GM10248 (cell line): Measurements from ENCODE around the gene XYLT1.
"Not testable (repeated sequence)": the region's sequence is repeated elsewhere in the genome, so short reads cannot be mapped to it uniquely, and the experiment has no call there.

Source experiments
- CTCF ChIA-PET: fragments of 300-600 bp; sonication (Branson Sonifier 250); formaldehyde crosslinking; extraction: SDS; loops from one replicate; lab custom pipeline; 2021; ENCODE audit warnings: antibody characterized with exemption; lab: Yijun Ruan, JAX
- POLR2A ChIA-PET: fragments of 350-650 bp; sonication (Branson Sonifier 250); formaldehyde crosslinking; extraction: SDS; loops from one replicate; lab custom pipeline; 2020; ENCODE audit warnings: antibody characterized with exemption; lab: Yijun Ruan, JAX
- DNase-seq: peaks from one replicate; pipeline ENCODE4 v3.0.0; 2012; ENCODE audit errors: extremely low spot score
- TF ChIP-seq, protein P1 (sequence below): IDR thresholded peaks from 2 replicates; pipeline ENCODE4 v1.5.1; 2012; ENCODE audit warnings: mild to moderate bottlenecking, low read depth; ENCODE audit errors: extremely low read depth, missing control alignments, control extremely low read depth

The XYLT1 gene

DNA sequence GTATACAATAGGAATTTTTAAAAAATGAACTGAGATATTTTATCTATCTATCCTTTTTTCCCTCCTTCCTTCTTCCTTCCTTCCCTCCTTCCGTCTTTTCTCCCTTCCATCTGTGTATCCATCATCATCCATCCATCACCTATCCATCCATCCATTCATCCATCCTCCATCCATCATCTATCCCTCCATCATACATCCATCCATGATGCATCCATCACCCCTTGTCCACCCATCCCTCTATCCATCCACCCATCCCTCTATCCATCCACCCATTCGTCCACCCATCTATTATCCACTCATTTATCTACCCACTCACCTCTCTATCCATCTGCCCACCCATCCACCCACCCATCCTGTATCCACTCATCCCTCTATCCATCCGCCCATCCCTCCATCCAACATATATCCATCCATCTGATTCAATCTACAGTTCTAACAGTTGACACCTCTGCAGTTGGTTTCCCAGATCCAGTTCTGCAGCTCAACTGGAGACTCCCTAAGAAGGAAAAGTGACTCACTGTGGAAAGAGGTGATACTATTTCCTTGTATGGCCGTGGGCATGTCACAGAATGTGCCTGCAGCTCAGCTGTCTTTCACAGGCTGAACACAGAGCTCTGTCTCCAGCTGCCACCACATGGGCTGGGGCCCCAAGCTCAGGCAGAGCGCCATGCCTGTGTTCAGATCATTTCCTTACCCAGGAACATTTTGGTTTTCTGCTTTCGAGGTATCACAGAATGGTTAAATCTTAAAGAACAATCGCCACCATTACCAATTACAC is 130.8 kb downstream of the XYLT1 start:
- POLR2A ChIA-PET: no interaction called here
- no peak for DNase-seq
- CTCF ChIA-PET: no interaction called here
- TF ChIP-seq, protein P1, sequence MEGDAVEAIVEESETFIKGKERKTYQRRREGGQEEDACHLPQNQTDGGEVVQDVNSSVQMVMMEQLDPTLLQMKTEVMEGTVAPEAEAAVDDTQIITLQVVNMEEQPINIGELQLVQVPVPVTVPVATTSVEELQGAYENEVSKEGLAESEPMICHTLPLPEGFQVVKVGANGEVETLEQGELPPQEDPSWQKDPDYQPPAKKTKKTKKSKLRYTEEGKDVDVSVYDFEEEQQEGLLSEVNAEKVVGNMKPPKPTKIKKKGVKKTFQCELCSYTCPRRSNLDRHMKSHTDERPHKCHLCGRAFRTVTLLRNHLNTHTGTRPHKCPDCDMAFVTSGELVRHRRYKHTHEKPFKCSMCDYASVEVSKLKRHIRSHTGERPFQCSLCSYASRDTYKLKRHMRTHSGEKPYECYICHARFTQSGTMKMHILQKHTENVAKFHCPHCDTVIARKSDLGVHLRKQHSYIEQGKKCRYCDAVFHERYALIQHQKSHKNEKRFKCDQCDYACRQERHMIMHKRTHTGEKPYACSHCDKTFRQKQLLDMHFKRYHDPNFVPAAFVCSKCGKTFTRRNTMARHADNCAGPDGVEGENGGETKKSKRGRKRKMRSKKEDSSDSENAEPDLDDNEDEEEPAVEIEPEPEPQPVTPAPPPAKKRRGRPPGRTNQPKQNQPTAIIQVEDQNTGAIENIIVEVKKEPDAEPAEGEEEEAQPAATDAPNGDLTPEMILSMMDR: no peak

DNA sequence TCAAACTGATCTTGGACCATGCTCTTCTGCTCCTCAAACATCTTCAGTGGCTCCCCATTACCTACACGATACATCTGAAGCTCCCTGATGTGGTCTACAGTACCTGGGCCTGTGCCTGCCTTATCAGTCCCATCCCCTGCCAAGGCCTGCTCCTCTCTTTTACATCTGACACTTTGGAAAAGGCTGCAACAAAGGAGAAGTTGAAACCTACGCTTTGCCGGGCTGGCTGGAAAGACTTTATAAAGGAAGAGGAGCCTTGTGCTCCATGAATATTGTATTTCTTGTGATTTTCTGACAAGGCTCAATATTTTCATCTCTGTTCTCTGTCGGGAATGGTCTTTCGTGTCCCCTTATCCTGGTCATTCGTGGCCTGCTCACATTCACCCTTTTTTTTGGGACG is 132.5 kb downstream of the XYLT1 start:
- CTCF ChIA-PET: interaction anchor here (0.9 kb wide), 1 partner anchor 9 kb away, joined by 3 read pairs; no protein-coding TSS in a partner anchor
- TF ChIP-seq, protein P1: no peak
- POLR2A ChIA-PET: no interaction called here
- DNase-seq: no peak

DNA sequence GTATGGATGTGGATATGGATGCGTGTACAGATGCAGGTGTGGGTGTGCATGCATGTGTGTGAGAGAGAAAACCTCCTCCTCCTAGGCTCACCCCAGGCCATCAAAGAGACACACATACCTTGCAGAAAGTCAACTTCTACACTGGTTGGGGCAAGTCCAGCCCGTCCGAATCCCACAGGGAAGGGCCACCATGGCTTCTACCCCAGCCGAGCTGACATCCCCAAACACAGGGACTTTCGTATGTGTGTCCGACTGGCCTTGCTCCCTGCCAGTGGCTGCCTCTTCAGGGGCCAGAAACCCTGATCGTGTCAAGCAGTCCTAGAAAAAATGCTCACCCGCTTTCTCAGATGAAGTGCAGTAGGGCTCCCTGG is 134.2 kb downstream of the XYLT1 start:
- POLR2A ChIA-PET: no interaction called here
- TF ChIP-seq, protein P1: no peak
- CTCF ChIA-PET: interaction anchor here (1.1 to 1.6 kb wide), 2 partner anchors 13 to 24 kb away, joined by 3 to 4 read pairs; no protein-coding TSS in a partner anchor
- DNase-seq: no peak

DNA sequence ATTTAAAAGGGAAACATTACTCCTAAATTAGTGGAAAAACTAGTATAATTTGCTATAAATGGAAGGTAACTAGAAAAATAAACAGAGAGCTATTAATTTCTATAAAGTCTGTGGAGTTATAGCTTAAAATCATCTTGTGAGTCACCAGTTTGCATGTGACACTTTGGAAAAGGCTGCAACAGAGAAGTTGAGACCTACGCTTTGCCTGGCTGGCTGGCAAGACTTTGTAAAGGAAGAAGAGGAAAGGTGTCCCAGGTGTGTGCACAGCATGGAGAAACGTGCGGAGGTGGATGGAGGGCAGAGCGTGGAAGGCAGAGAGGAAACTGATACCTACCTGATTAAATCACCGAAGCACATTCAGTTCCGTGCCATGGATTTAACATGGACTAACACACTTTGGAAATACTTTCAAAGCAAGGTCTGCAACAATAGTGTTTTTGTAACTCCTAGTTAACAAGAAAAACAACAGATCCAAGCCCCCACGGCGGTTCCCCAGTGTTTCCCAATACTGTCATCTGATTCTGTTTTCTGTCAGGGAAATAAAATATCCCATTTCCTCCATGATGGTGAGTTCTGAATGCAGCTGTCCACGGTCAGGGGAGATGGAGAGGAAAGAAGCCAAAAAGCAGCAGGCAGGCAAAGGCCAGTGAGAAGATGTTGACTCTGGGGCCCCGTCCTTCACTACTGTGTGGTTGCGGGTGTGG is 134.8 kb downstream of the XYLT1 start:
- POLR2A ChIA-PET: interaction anchor here (0.6 kb wide), 1 partner anchor 33 kb away, joined by 3 read pairs; no protein-coding TSS in a partner anchor
- TF ChIP-seq, protein P1: no peak
- no peak for DNase-seq
- CTCF ChIA-PET: interaction anchor here (1.1 to 1.6 kb wide), 2 partner anchors 13 to 24 kb away, joined by 3 to 4 read pairs; no protein-coding TSS in a partner anchor

DNA sequence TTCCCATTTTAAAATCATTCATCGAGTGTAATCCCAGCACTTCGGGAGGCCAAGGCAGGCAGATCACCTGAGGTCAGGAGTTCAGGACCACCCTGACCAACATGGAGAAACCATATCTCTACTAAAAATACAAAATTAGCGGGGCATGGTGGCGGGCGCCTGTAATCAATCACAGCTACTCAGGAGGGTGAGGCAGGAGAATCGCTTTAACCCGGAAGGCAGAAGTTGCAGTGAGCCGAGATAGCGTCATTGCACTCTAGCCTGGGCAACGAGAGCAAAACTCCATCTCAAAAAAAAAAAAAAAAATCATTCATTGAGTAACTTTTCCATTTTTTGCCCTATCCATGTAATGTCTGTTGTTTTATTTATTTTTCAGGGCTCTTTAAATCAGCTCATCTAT is 135.4 kb downstream of the XYLT1 start:
- CTCF ChIA-PET: interaction anchor here (1.1 to 1.6 kb wide), 2 partner anchors 12 to 23 kb away, joined by 3 to 4 read pairs; no protein-coding TSS in a partner anchor
- not testable (repeated sequence) for DNase-seq
- POLR2A ChIA-PET: interaction anchor here (0.6 to 0.7 kb wide), 2 partner anchors 33 to 35 kb away, joined by 3 to 4 read pairs; no protein-coding TSS in a partner anchor

DNA sequence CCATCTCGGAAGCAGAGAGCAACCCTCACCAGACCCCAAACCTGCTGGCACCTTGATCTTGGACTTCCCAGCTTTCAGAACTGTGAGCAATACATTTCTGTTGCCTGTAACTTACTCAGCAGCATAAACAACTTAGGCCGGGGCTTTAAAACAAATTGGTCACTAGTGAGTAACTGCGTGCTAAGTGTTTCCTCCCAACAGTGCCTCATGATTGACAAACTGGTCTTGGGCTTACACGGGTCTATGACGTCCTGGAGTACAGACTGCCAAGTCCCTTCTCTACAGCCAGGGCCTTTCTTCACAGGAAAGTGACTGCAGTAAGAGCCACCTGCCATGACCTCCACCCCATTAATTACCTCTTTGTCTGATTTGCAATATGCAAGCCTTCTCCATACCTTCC is 136.7 kb downstream of the XYLT1 start:
- ChIA-PET POLR2A (no interaction called here), CTCF (interaction anchor here (2.1 kb wide), 1 partner anchor 20 kb away, joined by 7 read pairs; no protein-coding TSS in a partner anchor)
- TF ChIP-seq, protein P1: no peak
- no peak for DNase-seq
